Ovary (tissue), 9 donors: ENCODE data around the gene CATSPER1. TPM values are rescaled to one million over a fixed set of nuclear protein-coding genes. Genes with fewer than 3 reads are reported as not detected.

Experiments
- DNase-seq, 5 donors: peaks; one replicate each; pipeline ENCODE4 v3.0.0-alpha.2; 2019 to 2020
- H3K27ac ChIP-seq, 2 donors: fragments of 200-600 bp; one replicate each; pipeline versions ENCODE4 v1.5.1 to v1.8.0; 2019 to 2022
- H3K27me3 ChIP-seq: fragments of 200-600 bp; one replicate; pipeline ENCODE4 v1.8.0; 2022
- H3K36me3 ChIP-seq: fragments of 200-600 bp; sonication (generic); one replicate; pipeline ENCODE4 v1.5.1; 2019
- H3K4me1 ChIP-seq: one replicate; pipeline ENCODE4 v1.8.1; 2013; ENCODE audit warnings: mild to moderate bottlenecking, moderate library complexity; ENCODE audit not compliant: insufficient read depth
- H3K4me3 ChIP-seq: fragments of 200-600 bp; sonication (generic); one replicate; pipeline ENCODE4 v1.5.1; 2017
- H3K9me3 ChIP-seq, 2 donors: fragments of 200-600 bp in 1 of 2; sonication (generic) in 1 of 2; one replicate each; pipeline versions ENCODE4 v1.5.1 to v1.8.1; 2013 to 2019; ENCODE audit warnings: mild to moderate bottlenecking in 1 of 2, moderate library complexity in 1 of 2
- EP300 ChIP-seq: sonication (generic); formaldehyde crosslinking; IDR thresholded peaks from one replicate; pipeline ENCODE4 v1.6.1; 2017; ENCODE audit warnings: antibody characterized with exemption
- POLR2A ChIP-seq: fragments of 450-650 bp; IDR thresholded peaks from one replicate; pipeline ENCODE4 v1.6.1; 2017; ENCODE audit warnings: antibody characterized with exemption, mild to moderate bottlenecking, moderate library complexity
- whole genome bisulfite sequencing, 3 donors: extraction: QIAGEN DNeasy Blood & Tissue Kit in 1 of 3; methylation state at CpG; one replicate each; pipeline versions ENCODE4 v1.1.5 to v1.1.7; 2013 to 2017; 5-methylcytosine and 5-hydroxymethylcytosine counted together
- intact Hi-C, 4 donors: fragments of 100-400 bp; cut with DNase I; formaldehyde crosslinking; loops; one replicate each; pipeline versions ENCODE4 v1.11.0 to v1.15.1; 2022 to 2023
- polyA plus RNA-seq, 2 donors: library from polyadenylated mRNA; stranded (reverse); fragments of 200-250 nt in 1 of 2; fragments of 350-450 nt in 1 of 2; fragmentation: Illumina TruSeq in 1 of 2; extraction: RNeasy Lipid Tissue Mini Kit (QIAGEN cat#74804) in 1 of 2; gene quantifications; one replicate each; pipeline ENCODE4 v1.2.3, GENCODE V29; 2013 to 2014
- total RNA-seq, 7 donors: library from RNA; depleted of rRNA in 2 of 7; stranded (reverse); fragments of >200 nt in 2 of 7; fragmentation: NEBNext Ultra II Directional in 3 of 7; extraction: Animal tissue kit (Norgen Biotek cat#: 25700) in 3 of 7; gene quantifications; one replicate each; pipeline versions ENCODE4 v1.1.0 to v1.2.4, GENCODE V29; 2016 to 2023
- TF ChIP-seq, protein P1 (sequence below), 3 donors: fragments of 450-650 bp in 2 of 3; fragments of 200-600 bp in 1 of 3; IDR thresholded peaks; one replicate each; pipeline versions ENCODE4 v1.5.1 to v1.8.0; 2016 to 2022; ENCODE audit warnings: antibody characterized with exemption in 3 of 3, mild to moderate bottlenecking in 1 of 3
- donor health status: DM: no; HTN: no; CAD: no; lungs with moderate emphysema.
- donor health status: DM: no; HTN: no; CAD: no.
- donor health status: Bipolar disorder and iron deficiency.
- donor health status: DM: yes; HTN: yes; CAD: no.
- donor health status: DM: no; HTN: no; CAD: no.
- donor health status: DM: yes; HTN: yes; CAD: no.

CATSPER1 gene
- total and polyA plus RNA-seq, 9 donors = 0.25 TPM; not detected in 8

- no peaks in the 10 kb centered on the region for H3K36me3 ChIP-seq
- WGBS, 3 donors = 14 to 33% (median 14%) methylated on average over 14 of the region's 14 CpGs
- intact Hi-C loops = loop anchor here in 1 of 4 donors (10.0 kb wide), 1 partner anchor 1784 kb away; the partner anchor contains the start of genes BAD and GPR137
- peak overlapping the region; percentile 85 to 86 for H3K27ac ChIP-seq
- peak; percentile 47 to 63 (median 57) for DNase-seq
- peak overlapping the region; percentile 58 for H3K4me3 ChIP-seq
- H3K27me3 ChIP-seq = no peaks in the 10 kb centered on the region
- TF ChIP-seq EP300 (no peak), POLR2A (no peak)
- TF ChIP-seq, protein P1, sequence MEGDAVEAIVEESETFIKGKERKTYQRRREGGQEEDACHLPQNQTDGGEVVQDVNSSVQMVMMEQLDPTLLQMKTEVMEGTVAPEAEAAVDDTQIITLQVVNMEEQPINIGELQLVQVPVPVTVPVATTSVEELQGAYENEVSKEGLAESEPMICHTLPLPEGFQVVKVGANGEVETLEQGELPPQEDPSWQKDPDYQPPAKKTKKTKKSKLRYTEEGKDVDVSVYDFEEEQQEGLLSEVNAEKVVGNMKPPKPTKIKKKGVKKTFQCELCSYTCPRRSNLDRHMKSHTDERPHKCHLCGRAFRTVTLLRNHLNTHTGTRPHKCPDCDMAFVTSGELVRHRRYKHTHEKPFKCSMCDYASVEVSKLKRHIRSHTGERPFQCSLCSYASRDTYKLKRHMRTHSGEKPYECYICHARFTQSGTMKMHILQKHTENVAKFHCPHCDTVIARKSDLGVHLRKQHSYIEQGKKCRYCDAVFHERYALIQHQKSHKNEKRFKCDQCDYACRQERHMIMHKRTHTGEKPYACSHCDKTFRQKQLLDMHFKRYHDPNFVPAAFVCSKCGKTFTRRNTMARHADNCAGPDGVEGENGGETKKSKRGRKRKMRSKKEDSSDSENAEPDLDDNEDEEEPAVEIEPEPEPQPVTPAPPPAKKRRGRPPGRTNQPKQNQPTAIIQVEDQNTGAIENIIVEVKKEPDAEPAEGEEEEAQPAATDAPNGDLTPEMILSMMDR (IDR thresholded peaks at IDR 0.05) = no peak
- H3K9me3 ChIP-seq = no peaks in the 10 kb centered on the region
- peaks cover 12% of the 10 kb centered on the region for H3K4me1 ChIP-seq
Measured at GRCh38 chr11:66068923-66069714, 42.8 kb upstream of the CATSPER1 start.

DNA sequence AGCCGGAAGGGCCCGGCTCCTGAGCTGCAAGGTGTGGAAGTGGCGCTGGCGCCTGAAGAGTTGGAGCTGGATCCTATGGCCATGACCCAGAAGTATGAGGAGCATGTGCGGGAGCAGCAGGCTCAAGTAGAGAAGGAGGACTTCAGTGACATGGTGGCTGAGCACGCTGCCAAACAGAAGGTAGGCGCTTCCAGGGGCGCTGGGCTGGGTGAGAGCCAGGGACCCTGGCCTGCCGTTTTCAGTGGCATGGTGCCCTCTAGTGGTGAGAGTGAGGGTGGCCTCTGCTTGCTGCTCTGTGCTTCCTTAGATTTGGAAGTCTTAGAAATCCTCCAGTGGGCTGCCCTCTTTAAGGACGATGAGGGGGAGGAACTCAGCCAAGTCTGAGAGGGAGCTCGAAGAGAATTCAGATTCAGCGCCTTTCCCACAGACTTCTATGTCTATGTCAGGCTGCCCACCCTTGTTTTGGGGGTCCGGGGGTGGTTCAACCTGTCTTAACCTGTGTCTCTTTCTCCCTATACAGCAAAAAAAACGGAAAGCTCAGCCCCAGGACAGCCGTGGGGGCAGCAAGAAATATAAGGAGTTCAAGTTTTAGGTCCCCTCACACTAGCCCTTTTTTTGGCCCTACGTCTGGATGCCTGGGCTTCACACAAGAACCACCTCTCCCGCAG is 42.0 kb upstream of the CATSPER1 start:
- H3K4me1 ChIP-seq = peaks cover 12% of the 10 kb centered on the region
- peak overlapping the region; percentile 85 to 86 for H3K27ac ChIP-seq
- TF ChIP-seq, protein P1 (IDR thresholded peaks at IDR 0.05) = peak; percentile 68 to 75 (median 68)
- no peak for TF ChIP-seq POLR2A
- no peak for TF ChIP-seq EP300
- H3K4me3 ChIP-seq = no peak overlapping the region
- no peaks in the 10 kb centered on the region for H3K36me3 ChIP-seq
- 34 to 46% (median 35%) methylated on average over 17 of the region's 17 CpGs for WGBS, 3 donors
- DNase-seq = peak; percentile 64 to 81 (median 77)
- no peaks in the 10 kb centered on the region for H3K27me3 ChIP-seq
- intact Hi-C loops = loop anchor here in 1 of 4 donors (10.0 kb wide), 1 partner anchor 1783 kb away; the partner anchor contains the start of genes BAD and GPR137
- no peaks in the 10 kb centered on the region for H3K9me3 ChIP-seq

DNA sequence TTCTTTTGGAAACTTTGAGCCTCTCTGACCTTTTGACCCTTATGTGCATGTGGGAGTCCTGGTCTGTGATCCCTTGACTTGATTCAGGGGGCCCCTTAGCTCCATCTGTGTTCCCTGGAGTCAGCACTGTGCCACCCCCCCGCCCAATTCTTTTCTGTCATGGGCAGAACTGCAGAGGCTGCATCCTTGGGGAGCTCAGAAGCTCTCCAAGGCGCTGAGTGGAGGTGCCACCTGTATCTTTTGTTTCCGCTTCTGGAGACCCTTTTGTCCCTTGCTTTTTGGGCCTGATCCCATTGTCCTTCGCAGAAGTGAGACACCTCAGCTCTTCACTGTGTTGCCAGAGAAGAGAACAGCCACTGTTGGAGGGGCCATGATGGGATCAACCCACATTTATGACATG is 41.4 kb upstream of the CATSPER1 start:
- peak in 1 of 5 donors; percentile 25 for DNase-seq
- H3K36me3 ChIP-seq = no peaks in the 10 kb centered on the region
- H3K27me3 ChIP-seq = no peaks in the 10 kb centered on the region
- H3K9me3 ChIP-seq = no peaks in the 10 kb centered on the region
- intact Hi-C loops = loop anchor here in 1 of 4 donors (10.0 kb wide), 1 partner anchor 1783 kb away; the partner anchor contains the start of genes BAD and GPR137
- H3K4me1 ChIP-seq = peaks cover 12% of the 10 kb centered on the region
- 70 to 95% (median 93%) methylated on average over 4 of the region's 4 CpGs for WGBS, 3 donors
- no peak for TF ChIP-seq EP300
- no peak overlapping the region for H3K4me3 ChIP-seq
- peak overlapping the region in 1 of 2 donors; percentile 86 for H3K27ac ChIP-seq

DNA sequence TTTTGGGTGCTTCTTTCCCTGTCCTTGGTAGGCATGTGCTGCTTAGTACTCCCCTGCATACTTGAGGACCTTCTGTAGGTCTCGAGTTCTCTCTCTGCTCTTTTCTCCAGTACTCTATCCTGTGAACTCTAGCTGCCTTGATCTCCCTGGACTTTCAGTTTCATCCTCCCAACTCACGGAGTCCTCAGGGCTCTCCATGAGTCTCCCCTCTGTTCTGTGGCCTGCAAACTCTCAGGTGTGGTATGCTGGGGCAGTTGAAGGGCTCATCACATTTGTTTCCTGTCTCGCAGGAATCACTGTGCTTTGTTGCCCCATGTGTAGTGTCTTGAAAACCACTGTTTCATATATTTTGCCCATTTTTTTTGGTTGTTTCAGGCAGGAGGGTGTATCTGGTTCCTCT is 40.5 kb upstream of the CATSPER1 start:
- peak in 1 of 5 donors; percentile 7 for DNase-seq
- Histone ChIP-seq H3K27ac (no peak overlapping the region), H3K9me3 (no peaks in the 10 kb centered on the region), H3K36me3 (no peaks in the 10 kb centered on the region), H3K4me3 (no peak overlapping the region), H3K4me1 (peaks cover 12% of the 10 kb centered on the region), H3K27me3 (no peaks in the 10 kb centered on the region)
- 72 to 76% (median 73%) methylated on average over 3 of the region's 3 CpGs for WGBS, 3 donors
- intact Hi-C loops = loop anchor here in 1 of 4 donors (10.0 kb wide), 1 partner anchor 1782 kb away; the partner anchor contains the start of genes BAD and GPR137
- TF ChIP-seq, protein P1 (IDR thresholded peaks at IDR 0.05) = no peak
- TF ChIP-seq EP300 (no peak), POLR2A (no peak)
